Fibroblast of gingiva (primary cell): ENCODE data around the gene PTPRH.
"Not testable (repeated sequence)": the region's sequence is repeated elsewhere in the genome, so short reads cannot be mapped to it uniquely, and the experiment has no call there.

Experiments
- DNase-seq: peaks from one replicate; pipeline ENCODE4 v3.0.0-alpha.2; 2011; ENCODE audit warnings: low read depth

The PTPRH gene

DNA sequence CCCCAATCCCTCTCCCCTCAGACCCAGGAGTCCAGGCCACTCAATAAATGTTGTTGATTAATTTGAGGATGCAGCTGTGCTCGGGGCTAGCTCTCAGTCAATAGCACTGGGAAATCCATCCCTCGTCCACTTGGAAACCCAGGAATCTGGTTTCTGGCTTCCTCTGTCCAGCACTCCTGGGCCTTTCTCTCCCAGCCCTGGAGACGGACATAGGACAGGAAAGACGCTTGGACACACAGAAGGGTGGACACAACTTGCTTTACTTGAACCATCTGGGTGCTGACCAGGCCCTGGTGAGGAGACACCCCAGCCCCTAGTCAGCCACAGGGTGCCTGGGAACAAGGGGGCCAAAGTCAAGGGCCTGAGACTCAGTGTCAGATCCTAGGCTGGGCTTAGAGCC is 50.9 kb downstream of the PTPRH start:
- no peak for DNase-seq

DNA sequence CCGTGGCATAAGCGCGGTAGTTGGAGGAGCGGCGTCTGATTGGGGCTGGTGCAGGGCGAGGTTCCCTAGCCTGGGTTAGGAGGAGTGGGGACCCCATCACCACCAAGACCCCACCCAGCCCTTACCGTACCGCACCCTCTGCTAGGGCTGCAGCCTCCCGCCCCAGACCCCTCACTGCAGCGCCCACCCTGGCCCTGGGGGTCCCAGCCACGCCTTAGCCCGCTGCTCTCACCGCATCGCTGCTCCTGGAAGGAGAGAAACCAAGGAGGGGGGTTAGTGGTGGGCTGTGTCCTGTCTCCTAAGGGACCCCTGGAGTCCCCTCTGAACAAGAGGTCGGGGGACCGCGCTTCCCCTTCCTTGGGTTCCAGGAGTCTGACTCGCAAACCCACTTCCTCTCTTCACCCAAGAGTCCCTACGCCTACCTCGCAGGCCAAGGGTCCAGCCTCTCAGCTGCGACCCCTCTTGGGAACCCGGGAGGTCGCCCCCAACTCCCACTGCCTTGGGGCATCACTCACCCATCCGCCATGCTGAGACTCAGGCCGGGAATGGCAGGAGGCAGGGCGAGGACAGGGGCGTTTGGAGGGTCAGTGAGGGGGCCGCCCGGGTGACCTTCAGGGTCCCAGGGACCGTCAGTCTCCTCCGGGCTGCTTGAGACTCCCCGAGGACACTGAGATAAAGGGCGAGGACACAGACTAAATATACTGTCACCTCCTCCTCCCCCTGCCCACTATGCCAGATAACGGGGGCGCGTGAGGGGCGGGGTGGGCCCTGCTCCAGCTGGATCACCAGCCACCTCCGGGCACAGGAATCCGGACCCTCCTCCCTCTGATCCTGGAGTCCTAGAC is 52.0 kb downstream of the PTPRH start, which contains the start of gene TNNI3:
Gene TNNI3, minus strand, starts transcription at position 669 of the 845 bp plus-strand sequence. Its CDS starts 143 bp downstream, at position 526.
- DNase-seq = no peak

DNA sequence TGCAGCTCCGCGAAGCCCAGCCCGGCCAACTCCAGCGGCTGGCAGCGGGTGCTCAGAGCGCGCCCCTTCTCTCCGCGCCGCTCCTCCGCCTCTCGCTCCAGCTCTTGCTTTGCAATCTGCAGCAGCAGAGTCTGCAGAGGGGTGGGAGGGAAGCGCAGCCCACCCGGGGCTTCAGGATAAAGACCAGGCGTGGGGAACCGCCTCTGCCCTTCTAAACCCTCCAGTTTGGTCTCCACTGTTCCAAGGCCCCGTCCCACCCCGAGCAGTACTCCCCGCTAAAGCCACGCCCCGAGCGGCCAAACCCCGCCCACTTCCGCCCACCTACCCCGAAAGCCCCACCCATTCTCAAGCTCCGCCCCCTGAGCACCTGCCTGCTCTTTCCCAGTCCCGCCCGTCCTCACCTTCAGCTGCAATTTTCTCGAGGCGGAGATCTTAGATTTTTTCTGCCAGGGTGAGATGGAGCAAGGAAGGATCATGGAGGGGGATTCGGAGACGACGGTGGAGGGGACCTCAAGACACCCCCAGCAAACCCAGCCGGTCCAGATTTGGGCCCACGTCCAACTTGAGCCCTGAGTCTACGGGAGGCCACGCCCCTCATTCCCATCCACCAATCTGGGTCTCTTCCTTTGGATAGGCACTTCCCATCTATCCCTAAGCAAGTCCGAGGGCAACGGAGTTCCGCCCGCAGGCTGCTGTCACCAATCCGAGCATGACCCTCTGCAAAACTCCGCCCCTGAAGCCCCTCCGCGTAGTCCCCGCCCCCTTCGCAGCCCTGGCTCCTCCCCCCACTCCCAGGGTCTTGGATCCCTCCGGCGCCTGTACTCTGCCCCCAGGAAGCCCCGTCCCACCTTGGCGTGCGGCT is 52.9 kb downstream of the PTPRH start:
- DNase-seq = peak; percentile 24

DNA sequence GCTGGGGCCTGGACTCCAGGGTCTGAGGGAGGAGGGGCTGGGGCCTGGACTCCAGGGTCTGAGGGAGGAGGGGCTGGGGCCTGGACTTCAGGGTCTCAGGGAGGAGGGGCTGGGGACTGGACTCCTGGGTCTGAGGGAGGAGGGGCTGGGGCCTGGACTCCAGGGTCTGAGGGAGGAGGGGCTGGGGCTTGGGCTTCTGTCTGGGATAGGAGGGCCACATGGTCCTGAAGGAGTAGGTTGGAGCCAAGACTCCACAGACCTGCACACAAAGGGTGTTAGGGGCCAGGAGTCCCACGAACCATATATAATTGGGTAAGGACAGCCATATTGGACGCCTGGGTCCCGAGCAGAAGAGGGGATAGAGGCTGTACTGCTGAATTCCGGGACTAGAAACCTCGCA is 53.5 kb downstream of the PTPRH start:
- DNase-seq = not testable (repeated sequence)

DNA sequence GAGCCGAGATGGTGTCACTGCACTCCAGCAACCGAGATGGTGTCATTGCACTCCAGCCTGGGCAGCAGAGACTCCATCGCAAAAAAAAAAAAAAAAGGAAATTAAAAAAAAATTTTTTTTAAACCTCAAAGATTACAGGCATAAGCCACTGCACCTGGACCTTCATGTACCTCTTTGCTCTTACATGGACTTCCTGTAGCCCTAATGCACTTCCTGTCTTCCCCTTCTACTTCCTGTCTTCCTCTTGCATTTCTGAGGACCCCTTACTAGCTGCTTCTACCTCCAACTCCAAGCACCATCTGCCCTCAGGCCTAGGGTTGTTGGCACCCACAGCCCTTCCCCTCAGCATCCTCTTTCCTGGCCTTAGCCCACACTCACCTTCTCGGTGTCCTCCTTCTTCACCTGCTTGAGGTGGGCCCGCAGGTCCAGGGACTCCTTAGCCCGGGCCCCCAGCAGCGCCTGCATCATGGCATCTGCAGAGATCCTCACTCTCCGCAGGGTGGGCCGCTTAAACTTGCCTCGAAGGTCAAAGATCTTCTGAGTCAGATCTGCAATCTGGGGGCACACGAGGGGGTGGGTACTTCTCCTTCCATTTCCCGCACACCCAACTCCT is 55.5 kb downstream of the PTPRH start:
- DNase-seq = no peak

DNA sequence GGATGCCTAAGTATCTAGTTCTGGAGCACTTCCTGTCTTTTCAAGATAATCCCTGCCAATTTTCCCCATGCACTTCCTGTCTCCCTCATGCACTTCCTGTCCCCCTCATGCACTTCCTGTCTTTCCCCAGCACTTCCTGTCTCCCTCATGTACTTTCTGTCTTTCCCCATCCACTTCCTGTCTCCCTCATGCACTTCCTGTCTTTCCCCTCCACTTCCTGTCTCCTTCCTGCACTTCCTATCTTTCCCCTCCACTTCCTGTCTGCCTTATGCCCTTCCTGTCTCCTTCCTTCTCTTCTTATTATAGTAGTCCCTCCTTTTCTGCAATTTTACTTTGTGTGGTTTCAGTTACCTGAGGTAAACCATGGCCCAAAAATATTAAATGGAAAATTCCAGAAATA is 57.3 kb downstream of the PTPRH start:
- DNase-seq = no peak

DNA sequence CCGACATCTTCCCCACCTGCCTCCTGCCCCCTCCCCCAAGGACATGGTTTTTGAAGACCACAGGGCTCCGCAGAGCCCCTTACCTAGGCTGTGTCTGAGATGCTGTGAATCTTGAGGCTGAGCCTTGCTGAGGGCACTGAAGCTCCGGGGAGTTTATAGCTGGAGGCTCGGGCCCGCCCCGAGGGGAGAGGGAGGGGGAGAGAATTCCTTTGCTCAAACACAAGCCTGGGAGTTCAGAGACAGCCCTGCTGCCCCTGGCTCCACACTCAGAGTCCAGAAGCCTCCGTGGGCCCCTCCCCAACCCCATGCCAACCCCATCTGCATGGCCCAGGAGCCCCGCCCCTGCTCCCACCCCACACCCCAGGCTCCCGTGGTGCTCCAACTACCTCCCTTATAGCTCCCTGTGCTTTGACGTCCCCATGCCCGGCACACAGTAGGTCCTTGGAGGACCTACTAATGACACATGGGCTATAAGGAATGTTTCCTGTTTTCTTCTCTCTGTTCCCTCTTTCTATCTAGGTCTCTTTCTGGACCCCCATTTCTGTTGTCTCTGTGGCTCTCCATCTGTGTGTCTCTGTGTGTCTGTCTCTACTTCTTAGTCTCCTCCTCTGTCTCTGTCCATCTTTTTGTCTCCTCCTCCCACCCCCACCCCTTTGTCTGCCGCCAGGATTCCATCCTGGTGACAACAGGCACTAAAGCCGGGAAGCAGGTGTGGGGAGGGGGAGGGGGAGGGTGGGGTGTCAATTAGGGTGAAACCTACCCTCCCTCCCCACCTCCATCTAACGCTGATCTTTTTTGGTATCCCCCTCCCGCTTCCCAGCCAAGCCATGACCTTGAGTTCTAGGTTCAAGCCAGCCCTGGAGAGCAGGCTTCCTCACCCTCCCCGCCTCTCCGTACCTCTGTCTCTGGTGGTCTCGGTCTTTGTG is 60.0 kb downstream of the PTPRH start, which contains the start of gene TNNT1:
Gene TNNT1, minus strand, starts transcription at position 129 of the 926 bp plus-strand sequence. CDS start 2,049 bp downstream, outside the sequence.
- DNase-seq = no peak

DNA sequence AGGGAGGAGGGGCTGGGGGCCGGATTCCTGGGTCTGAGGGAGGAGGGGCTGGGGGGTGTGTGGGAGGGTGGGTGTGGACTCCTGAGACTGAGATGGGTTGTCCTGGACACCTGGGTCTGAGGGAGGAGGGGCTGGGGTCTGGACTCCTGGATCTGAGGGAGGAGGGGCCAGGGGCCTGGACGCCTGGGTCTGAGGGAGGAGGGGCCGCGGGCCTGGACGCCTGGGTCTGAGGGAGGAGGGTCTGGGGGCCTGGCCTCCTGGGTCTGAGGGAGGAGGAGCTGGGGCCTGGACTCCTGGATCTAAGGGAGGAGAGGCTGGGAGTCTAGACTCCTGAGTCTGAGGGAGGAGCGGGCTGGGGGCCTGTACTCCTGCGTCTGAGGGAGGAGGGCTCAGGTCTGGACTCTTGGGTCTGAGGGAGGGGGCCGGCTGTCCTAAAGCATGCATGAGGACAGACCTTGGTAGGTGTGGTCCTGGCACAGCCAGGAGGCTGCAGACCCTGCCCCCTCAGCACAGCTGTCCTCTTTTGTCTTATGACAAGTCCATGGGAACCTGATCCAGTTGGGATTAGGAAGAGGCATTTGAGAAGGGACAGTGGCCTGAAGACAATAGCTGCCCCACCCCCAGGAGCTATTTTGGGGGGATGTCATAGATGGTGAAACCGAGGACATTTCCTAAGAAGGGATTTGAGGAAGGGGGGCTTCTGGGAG is 61.6 kb downstream of the PTPRH start:
- no peak for DNase-seq

DNA sequence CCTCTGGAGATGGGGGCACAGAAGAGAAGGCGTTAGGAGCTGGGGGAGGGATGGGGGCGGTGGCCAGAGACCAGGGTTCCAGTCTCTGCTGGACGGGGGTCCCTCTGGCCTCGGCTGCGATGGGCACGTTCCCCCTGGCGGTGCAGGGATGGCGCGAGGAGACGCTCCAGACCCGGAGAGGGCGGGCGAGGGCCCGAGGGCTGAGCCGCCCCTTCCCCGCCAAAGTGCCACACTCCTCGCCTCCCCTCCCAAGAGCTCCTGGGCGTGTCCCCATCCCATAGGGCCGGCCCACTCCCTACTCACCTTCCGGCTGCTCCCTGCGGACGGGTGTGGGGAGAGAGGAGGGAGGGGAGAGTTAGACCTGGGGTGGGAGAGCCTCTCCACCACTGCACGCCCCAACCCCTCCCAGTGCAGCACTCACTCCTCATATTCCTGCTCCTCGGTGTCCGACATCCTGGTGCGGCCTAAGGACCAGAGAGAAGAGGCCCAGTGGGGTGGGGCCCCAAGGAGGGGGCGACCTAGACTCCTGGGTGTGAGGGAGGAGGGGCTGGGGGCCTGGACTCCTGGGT is 62.5 kb downstream of the PTPRH start:
- no peak for DNase-seq

DNA sequence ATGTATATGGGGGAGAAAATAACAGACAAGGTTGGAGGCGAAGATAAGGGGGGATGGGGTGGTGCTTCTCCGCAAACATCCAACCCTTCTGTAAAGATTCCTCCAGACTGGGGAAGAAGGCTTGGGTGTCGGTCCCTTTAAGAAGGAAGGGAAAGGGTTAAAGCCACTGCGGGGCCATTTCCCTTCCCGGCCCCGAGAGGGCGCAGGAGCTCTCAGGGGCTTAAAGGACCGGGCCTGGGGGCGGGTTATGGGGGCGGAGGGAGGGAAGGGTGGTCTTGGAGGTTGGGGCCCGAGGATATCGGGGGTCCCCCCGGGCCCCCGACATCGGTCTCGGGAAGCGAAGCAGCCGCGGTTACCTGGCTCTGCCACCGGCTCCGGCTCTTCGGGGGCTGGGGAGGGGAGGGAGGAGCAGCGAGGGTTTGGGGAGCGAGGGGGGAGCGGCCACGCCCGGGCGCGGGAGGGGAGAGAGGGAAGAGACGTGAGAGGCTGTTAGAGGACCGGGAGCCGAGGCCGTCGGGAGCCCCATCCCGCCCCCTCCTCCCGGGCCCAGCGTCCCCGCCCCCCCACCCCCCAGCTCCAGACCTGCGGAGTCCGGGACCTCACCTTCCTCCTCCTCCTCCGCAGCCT is 63.1 kb downstream of the PTPRH start:
- no peak for DNase-seq

DNA sequence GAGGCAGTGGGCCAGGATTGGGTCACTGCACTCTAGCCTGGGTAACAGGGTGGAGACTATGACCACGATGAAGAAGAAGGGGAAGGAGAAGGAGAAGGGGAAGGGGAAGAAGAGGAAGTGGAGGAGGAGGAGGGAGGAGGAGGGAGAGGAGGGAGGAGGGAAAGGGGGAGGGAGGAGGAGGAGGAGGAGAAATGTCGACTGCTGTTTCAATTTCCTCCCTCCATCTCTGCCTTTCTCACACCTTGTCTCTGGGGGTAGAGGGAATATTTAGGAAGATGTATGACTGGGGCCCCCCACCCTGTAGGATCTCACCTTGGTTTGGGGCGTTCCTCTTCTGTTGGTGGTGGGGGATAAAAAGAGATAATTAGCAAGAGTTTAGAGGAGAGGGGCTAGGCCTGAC is 64.1 kb downstream of the PTPRH start:
- DNase-seq = no peak

DNA sequence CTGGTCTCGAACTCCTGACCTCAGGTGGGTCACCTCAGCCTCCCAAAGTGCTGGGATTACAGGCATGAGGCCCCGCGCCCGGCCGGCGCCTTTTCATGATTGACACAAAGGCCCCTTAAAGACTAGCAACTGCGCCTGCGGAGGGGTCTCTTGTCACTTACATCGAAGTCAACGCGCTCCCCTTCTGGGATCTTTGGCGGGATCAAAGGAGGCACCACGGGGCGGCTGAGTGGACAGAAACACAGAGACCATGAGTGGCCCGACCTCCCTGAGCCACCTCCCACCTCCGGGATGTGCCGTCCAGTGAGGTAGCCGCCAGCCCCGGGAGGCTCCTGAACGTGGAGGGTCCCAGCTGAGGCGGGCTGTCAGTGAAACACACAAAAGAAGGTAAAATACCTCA is 67.6 kb downstream of the PTPRH start:
- no peak for DNase-seq

DNA sequence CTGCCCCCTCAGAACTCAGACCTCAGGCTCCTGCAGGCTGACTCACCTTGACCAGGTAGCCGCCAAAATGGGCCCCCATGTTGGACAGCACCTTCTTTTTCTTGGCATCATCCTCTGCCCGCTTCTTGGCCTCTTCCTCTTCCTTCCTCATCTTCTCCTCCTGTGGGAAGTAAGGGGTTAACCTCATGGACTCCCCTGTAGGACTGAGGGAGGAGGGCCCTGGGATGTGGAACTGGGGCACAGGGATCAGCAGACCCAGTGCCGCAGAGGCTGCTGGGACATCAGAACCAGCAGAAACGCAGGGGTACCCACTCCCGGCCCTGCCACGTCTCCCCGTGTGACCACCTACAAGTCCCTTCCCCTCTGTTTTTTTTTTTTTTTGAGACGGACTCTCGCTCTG is 71.4 kb downstream of the PTPRH start:
- DNase-seq = no peak

DNA sequence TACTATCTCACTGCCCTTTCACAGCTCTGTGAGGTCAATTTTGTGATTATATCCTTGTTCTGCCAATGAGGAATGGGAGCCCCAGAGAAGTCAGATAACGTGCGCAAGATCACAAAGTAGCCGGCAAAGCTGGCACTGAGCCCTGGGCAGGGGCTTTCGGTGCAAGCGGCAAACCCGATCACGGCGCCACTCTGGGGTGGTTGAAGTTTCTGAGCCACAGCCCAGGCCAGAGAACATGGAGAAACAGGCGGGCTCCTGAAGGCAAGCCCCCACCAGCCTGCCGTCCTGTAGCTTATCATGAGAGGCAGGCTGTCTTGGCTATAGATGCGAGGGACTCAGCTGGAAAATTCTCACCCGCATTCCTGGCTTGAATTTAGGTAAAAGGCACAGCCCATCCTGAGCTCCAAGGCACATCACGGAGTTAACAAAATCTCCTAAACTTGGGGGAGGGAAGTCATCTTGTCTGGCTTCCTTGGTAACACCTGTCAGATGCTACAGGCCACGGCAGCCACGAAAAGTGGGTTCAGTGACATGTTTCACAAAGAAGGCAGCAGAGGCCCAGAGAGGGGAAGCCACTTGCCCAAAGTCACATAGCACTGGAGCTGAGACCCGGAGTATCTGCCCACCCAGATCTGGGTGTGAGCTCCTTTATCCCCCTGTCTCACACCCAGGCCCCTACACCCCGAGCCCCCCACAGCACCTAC is 72.8 kb downstream of the PTPRH start:
- no peak for DNase-seq

DNA sequence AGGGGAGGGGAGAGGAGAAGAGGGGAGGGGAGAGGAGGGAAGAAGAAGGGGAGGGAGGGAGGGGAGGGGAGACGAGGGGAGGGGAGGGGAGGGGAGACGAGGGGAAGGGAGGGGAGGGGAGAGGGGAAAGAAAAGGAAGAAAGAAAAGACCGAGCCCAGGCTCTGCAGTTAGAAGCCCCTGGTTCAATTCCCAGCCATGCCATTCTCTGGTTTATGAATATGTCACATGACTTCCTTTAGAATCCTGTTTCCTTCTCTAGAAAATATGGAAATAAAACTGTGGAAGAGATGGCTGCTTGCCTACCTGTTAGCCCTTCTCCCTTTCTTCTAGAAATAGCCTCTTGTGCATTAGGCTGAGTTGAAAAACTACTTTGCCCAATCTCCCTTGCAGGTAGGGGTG is 74.6 kb downstream of the PTPRH start:
- no peak for DNase-seq

DNA sequence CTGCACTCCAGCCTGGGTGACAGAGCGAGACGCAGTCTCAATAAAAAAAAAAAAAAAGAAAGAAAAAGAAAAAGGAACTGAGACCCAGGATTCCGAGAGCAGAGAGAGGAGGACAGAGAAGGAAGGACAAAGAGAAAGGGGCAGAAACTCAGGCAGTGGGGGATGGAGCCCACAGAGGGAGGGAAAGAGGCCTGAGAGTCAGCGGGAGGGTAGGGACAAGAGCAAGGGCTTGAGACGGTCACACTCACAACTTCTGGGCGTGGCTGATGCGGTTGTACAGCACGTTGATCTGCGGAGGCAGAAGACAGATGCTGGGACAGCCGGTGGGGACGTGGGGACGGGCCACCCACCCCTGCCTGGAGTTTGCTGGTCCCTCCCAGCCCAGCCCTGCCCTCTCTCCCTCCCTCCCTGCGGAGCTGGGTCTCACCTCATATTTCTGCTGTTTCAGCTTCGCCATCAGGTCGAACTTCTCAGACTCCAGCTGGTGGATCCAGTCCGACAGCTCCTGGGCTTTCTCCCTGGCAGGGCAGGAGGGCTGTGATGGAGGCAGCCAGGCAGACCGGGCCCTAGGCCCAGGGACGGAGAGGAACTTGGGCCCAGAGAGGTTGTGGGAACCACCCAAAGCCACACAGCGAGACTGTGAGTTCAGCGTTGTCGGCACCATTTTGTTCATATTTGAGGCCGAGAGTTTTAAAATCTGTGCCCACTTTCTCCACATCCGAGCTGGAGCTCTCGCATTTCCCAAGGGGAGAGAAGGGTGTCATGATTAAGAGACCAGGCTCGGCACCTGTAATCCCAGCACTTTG is 75.5 kb downstream of the PTPRH start:
- DNase-seq = no peak

DNA sequence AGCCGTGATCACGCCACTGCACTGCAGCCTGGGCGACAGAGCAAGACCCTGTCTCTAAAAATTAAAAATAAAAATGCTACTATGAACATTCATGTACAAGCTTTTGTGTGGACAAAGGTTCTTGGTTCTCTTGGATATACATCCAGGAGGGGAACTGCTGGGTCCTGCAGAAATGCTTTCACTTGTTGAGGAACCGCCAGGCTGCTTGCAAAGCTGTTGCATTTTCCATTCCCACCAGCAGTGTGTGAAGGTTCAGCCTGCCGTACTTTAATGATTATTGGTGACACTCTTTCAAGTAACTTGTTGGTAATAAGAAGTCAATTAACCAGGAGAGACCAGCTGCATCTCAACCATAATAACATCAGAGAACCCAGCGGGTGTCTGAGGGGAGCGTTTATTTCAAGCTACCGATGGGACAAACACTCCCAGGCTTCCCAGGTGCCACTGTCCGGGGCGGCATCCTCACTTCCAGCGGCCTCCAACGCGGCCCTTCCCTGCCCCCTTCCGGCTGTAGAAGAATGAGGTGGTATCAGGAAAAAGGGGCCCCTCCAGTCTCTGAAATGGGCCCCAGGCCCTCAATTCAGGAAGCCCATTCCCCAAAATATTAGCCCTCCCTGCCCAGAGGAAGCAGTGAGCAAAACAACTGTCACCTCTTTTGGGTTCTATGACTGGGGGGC is 76.7 kb downstream of the PTPRH start:
- no peak for DNase-seq

DNA sequence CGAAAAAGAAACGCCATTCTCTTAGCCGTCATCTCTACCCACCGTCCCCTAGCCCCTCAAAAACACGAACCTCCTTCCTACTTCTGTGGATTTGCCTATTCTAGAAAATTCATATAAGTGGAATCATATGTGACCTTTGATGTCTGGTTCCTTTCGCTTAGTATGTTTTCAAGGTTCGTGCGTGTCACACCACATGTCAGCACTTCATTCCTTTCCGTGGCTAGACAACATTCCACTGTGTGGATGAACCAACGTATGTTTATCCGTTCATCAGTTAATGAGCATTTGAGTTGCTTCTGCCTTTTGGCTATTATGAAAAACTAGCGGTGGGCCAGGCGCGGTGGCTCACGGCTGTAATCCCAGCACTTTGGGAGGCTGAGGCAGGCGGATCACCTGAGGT is 77.9 kb downstream of the PTPRH start:
- DNase-seq = peak; percentile 45
